ENCODE data around the gene STH. TPM values are rescaled to one million over a fixed set of nuclear protein-coding genes. Genes with fewer than 3 reads are reported as not detected.

STH gene
- total and polyA plus RNA-seq, 9 of the 15 experiments (the other 6 are each of a cell fraction or from before 2014, with no cell fraction given) = not detected

DNA sequence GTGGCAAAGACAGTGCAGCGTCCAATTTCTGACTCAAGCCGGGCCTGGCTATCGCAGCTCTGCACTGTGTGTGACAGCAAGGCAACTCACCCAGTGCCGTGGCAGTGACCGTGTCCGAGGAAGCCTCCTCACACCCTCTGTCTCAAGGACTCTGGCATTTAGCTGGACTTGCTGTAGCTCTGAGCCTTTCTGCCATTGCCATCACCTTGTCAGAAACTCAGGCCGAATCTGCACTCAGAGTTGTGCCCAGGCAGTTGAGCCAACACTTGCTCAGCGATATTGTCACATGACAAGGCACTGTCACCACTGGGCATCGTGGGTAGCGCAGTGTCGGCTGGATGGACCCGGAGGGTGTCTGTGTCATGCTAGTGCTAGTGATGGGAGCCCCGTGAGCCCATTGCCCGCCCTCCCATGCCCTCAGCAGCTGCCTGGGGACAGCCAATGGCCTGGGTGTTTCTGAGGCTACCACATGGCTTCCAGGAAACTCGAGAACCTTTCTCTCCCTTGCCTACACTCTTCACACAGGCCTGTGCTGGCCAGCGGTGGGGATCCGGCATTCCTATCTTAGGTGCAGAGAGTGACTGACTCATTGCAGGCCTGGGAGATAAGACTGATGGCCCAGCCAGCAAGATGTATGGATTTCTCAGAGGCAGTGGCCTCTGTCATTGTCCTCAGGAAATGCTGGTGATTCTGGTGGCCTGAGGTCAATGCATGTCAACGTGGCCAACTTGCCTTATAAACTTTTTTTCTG lies 22.1 kb upstream of the STH start (continued):
- TF ChIP-seq, protein P1, sequence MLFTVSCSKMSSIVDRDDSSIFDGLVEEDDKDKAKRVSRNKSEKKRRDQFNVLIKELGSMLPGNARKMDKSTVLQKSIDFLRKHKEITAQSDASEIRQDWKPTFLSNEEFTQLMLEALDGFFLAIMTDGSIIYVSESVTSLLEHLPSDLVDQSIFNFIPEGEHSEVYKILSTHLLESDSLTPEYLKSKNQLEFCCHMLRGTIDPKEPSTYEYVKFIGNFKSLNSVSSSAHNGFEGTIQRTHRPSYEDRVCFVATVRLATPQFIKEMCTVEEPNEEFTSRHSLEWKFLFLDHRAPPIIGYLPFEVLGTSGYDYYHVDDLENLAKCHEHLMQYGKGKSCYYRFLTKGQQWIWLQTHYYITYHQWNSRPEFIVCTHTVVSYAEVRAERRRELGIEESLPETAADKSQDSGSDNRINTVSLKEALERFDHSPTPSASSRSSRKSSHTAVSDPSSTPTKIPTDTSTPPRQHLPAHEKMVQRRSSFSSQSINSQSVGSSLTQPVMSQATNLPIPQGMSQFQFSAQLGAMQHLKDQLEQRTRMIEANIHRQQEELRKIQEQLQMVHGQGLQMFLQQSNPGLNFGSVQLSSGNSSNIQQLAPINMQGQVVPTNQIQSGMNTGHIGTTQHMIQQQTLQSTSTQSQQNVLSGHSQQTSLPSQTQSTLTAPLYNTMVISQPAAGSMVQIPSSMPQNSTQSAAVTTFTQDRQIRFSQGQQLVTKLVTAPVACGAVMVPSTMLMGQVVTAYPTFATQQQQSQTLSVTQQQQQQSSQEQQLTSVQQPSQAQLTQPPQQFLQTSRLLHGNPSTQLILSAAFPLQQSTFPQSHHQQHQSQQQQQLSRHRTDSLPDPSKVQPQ (CRISPR knock-in tag; IDR thresholded peaks at IDR 0.05; ENCODE audit: borderline replicate concordance) = 0 out of 2 replicates have a peak, but pooled peaks have one; percentile 11
- TF ChIP-seq MEF2D (tag; conservative IDR thresholded peaks at IDR 0.05; ENCODE audit: low read depth) = peak; percentile 72
- TF ChIP-seq, protein P2, sequence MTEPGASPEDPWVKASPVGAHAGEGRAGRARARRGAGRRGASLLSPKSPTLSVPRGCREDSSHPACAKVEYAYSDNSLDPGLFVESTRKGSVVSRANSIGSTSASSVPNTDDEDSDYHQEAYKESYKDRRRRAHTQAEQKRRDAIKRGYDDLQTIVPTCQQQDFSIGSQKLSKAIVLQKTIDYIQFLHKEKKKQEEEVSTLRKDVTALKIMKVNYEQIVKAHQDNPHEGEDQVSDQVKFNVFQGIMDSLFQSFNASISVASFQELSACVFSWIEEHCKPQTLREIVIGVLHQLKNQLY (CRISPR knock-in tag; conservative IDR thresholded peaks at IDR 0.05) = no peak
- TF ChIP-seq, protein P3, sequence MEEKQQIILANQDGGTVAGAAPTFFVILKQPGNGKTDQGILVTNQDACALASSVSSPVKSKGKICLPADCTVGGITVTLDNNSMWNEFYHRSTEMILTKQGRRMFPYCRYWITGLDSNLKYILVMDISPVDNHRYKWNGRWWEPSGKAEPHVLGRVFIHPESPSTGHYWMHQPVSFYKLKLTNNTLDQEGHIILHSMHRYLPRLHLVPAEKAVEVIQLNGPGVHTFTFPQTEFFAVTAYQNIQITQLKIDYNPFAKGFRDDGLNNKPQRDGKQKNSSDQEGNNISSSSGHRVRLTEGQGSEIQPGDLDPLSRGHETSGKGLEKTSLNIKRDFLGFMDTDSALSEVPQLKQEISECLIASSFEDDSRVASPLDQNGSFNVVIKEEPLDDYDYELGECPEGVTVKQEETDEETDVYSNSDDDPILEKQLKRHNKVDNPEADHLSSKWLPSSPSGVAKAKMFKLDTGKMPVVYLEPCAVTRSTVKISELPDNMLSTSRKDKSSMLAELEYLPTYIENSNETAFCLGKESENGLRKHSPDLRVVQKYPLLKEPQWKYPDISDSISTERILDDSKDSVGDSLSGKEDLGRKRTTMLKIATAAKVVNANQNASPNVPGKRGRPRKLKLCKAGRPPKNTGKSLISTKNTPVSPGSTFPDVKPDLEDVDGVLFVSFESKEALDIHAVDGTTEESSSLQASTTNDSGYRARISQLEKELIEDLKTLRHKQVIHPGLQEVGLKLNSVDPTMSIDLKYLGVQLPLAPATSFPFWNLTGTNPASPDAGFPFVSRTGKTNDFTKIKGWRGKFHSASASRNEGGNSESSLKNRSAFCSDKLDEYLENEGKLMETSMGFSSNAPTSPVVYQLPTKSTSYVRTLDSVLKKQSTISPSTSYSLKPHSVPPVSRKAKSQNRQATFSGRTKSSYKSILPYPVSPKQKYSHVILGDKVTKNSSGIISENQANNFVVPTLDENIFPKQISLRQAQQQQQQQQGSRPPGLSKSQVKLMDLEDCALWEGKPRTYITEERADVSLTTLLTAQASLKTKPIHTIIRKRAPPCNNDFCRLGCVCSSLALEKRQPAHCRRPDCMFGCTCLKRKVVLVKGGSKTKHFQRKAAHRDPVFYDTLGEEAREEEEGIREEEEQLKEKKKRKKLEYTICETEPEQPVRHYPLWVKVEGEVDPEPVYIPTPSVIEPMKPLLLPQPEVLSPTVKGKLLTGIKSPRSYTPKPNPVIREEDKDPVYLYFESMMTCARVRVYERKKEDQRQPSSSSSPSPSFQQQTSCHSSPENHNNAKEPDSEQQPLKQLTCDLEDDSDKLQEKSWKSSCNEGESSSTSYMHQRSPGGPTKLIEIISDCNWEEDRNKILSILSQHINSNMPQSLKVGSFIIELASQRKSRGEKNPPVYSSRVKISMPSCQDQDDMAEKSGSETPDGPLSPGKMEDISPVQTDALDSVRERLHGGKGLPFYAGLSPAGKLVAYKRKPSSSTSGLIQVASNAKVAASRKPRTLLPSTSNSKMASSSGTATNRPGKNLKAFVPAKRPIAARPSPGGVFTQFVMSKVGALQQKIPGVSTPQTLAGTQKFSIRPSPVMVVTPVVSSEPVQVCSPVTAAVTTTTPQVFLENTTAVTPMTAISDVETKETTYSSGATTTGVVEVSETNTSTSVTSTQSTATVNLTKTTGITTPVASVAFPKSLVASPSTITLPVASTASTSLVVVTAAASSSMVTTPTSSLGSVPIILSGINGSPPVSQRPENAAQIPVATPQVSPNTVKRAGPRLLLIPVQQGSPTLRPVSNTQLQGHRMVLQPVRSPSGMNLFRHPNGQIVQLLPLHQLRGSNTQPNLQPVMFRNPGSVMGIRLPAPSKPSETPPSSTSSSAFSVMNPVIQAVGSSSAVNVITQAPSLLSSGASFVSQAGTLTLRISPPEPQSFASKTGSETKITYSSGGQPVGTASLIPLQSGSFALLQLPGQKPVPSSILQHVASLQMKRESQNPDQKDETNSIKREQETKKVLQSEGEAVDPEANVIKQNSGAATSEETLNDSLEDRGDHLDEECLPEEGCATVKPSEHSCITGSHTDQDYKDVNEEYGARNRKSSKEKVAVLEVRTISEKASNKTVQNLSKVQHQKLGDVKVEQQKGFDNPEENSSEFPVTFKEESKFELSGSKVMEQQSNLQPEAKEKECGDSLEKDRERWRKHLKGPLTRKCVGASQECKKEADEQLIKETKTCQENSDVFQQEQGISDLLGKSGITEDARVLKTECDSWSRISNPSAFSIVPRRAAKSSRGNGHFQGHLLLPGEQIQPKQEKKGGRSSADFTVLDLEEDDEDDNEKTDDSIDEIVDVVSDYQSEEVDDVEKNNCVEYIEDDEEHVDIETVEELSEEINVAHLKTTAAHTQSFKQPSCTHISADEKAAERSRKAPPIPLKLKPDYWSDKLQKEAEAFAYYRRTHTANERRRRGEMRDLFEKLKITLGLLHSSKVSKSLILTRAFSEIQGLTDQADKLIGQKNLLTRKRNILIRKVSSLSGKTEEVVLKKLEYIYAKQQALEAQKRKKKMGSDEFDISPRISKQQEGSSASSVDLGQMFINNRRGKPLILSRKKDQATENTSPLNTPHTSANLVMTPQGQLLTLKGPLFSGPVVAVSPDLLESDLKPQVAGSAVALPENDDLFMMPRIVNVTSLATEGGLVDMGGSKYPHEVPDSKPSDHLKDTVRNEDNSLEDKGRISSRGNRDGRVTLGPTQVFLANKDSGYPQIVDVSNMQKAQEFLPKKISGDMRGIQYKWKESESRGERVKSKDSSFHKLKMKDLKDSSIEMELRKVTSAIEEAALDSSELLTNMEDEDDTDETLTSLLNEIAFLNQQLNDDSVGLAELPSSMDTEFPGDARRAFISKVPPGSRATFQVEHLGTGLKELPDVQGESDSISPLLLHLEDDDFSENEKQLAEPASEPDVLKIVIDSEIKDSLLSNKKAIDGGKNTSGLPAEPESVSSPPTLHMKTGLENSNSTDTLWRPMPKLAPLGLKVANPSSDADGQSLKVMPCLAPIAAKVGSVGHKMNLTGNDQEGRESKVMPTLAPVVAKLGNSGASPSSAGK (IDR thresholded peaks at IDR 0.05) = peak; percentile 98
- peak; percentile 93 for TF ChIP-seq GATA2 (CRISPR knock-in tag; IDR thresholded peaks at IDR 0.05)
- no peak for TF ChIP-seq HNRNPUL1 (IDR thresholded peaks at IDR 0.05; ENCODE audit: low read length)
- TF ChIP-seq ZNF175 (CRISPR knock-in tag; IDR thresholded peaks at IDR 0.05; ENCODE audit: low read depth) = peak; percentile 58
- TF ChIP-seq, protein P4, sequence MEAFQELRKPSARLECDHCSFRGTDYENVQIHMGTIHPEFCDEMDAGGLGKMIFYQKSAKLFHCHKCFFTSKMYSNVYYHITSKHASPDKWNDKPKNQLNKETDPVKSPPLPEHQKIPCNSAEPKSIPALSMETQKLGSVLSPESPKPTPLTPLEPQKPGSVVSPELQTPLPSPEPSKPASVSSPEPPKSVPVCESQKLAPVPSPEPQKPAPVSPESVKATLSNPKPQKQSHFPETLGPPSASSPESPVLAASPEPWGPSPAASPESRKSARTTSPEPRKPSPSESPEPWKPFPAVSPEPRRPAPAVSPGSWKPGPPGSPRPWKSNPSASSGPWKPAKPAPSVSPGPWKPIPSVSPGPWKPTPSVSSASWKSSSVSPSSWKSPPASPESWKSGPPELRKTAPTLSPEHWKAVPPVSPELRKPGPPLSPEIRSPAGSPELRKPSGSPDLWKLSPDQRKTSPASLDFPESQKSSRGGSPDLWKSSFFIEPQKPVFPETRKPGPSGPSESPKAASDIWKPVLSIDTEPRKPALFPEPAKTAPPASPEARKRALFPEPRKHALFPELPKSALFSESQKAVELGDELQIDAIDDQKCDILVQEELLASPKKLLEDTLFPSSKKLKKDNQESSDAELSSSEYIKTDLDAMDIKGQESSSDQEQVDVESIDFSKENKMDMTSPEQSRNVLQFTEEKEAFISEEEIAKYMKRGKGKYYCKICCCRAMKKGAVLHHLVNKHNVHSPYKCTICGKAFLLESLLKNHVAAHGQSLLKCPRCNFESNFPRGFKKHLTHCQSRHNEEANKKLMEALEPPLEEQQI (IDR thresholded peaks at IDR 0.05) = no peak
- TF ChIP-seq SMAD2 (IDR thresholded peaks at IDR 0.05; ENCODE audit: low read depth, low read length) = no peak

All from K562 (cell line).